IPS-20b (cell line): ENCODE measurements around the gene SCYGR5.
"Not testable (repeated sequence)": the region's sequence is repeated elsewhere in the genome, so short reads cannot be mapped to it uniquely, and the experiment has no call there.

Experiments
- H3K27ac ChIP-seq: one replicate; pipeline ENCODE4 v1.5.1; 2013; ENCODE audit warnings: low read length
- H3K27me3 ChIP-seq: 2 replicates; pipeline ENCODE4 v1.6.1; 2013; ENCODE audit warnings: mild to moderate bottlenecking, low read length, inconsistent platforms; ENCODE audit not compliant: insufficient read depth
- H3K36me3 ChIP-seq: 2 replicates; pipeline ENCODE4 v1.6.1; 2013; ENCODE audit warnings: low read depth, mild to moderate bottlenecking, inconsistent platforms, low read length, moderate library complexity; ENCODE audit not compliant: insufficient read depth
- H3K4me1 ChIP-seq: 2 replicates; pipeline ENCODE4 v1.6.1; 2013; ENCODE audit warnings: mild to moderate bottlenecking, control low read depth, inconsistent platforms, low read length, moderate library complexity; ENCODE audit not compliant: insufficient read depth
- H3K4me3 ChIP-seq: 2 replicates; pipeline ENCODE4 v1.5.1; 2013; ENCODE audit warnings: mild to moderate bottlenecking, low read length, inconsistent platforms
- H3K9ac ChIP-seq: 2 replicates; pipeline ENCODE4 v1.6.1; 2013; ENCODE audit warnings: low read depth, mild to moderate bottlenecking, inconsistent platforms, low read length, moderate library complexity
- H3K9me3 ChIP-seq: 2 replicates; pipeline ENCODE4 v1.6.1; 2013; ENCODE audit warnings: mild to moderate bottlenecking, low read depth, low read length, inconsistent platforms; ENCODE audit not compliant: insufficient read depth

Gene SCYGR5

GRCh38 chr2:227643990-227644551 is 22.5 kb upstream of the SCYGR5 start:
- no peaks in the 10 kb centered on the region for H3K9me3 ChIP-seq
- H3K27me3 ChIP-seq: no peaks in the 10 kb centered on the region
- H3K4me3 ChIP-seq: no peak overlapping the region
- H3K9ac ChIP-seq: no peak overlapping the region
- no peaks in the 10 kb centered on the region for H3K4me1 ChIP-seq
- H3K27ac ChIP-seq: no peak overlapping the region
- no peaks in the 10 kb centered on the region for H3K36me3 ChIP-seq

DNA sequence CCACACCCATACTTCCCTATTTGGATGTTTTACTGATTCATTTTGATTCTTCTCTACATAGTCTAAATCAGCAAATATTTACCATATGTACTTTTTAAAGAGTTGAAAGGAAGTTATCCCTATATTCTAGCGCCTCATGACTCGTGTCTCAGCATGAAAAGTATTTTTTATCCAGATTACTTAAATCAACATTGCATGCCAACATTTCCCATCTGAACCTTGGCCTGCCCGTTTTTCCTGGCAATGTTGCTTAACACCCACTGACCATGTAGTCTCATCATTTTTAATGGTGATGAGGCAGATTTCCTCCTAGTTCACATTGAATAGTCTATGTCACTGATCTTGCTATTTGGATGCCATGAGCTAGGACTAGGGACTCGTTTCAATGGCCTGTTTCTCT is 13.2 kb upstream of the SCYGR5 start:
- Histone ChIP-seq H3K4me1 (no peaks in the 10 kb centered on the region), H3K27ac (no peak overlapping the region)

DNA sequence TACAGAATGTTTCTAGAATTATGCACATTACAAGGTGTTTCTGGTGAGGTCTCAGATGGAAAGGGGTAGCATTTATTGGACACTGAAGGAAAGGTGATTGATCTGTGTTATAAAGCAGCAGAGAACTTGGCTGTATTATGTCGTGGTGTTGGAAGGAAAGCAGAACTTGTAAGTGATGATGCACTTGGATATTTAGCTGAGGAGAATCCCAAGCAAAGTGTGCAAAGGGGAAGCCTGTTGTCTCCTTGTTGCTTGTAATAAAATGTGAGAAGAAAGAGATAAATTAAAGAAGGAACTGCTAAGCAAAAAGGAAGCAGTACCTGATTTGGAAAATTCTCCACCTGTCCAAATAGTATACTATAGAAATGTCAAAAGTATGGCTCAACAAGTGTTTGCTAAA is 12.2 kb upstream of the SCYGR5 start:
- no peak overlapping the region for H3K27ac ChIP-seq
- no peaks in the 10 kb centered on the region for H3K27me3 ChIP-seq

More for the DNA sequence above, 13.2 kb upstream of the SCYGR5 start:
- no peaks in the 10 kb centered on the region for H3K9me3 ChIP-seq
- no peaks in the 10 kb centered on the region for H3K27me3 ChIP-seq
- no peak overlapping the region for H3K4me3 ChIP-seq
- H3K36me3 ChIP-seq: no peaks in the 10 kb centered on the region
- H3K9ac ChIP-seq: no peak overlapping the region

DNA sequence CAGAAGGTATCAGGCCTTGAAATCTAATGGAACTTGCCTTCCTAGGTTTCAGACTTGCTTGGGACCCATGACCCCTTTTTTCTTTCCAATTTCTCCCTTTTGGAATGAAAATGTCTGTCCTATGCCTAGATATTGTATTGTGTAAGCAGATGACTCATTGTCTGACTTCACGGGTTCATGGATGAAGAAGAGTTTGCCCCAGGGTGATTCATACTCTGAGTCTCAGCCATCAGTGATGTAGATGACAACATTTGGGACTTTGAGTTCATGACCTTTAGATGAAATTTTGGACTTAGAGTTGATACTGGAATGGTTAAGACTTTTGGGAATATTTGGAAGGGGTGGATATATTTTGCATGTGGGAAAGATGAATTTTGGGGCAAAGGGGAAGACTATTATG is 11.2 kb upstream of the SCYGR5 start:
- H3K9me3 ChIP-seq: no peaks in the 10 kb centered on the region
- H3K4me3 ChIP-seq: no peak overlapping the region
- no peaks in the 10 kb centered on the region for H3K36me3 ChIP-seq
- H3K9ac ChIP-seq: no peak overlapping the region
- H3K4me1 ChIP-seq: no peaks in the 10 kb centered on the region
- H3K27me3 ChIP-seq: no peaks in the 10 kb centered on the region
- no peak overlapping the region for H3K27ac ChIP-seq

More for the DNA sequence above, 12.2 kb upstream of the SCYGR5 start:
- no peaks in the 10 kb centered on the region for H3K36me3 ChIP-seq
- no peaks in the 10 kb centered on the region for H3K9me3 ChIP-seq
- H3K4me3 ChIP-seq: no peak overlapping the region
- no peaks in the 10 kb centered on the region for H3K4me1 ChIP-seq
- H3K9ac ChIP-seq: no peak overlapping the region

- Histone ChIP-seq H3K4me1 (peaks cover 11% of the 10 kb centered on the region; the same call in 1 of the 2 replicates), H3K9ac (no peak overlapping the region), H3K36me3 (no peaks in the 10 kb centered on the region), H3K27ac (no peak overlapping the region), H3K4me3 (no peak overlapping the region), H3K27me3 (no peaks in the 10 kb centered on the region), H3K9me3 (no peaks in the 10 kb centered on the region)
Measured at GRCh38 chr2:227657199-227657845, 9.3 kb upstream of the SCYGR5 start.

GRCh38 chr2:227661025-227661649 is 5.5 kb upstream of the SCYGR5 start:
- H3K4me3 ChIP-seq: peak overlapping the region; percentile 17; the same call in 1 of the 2 replicates
- no peaks in the 10 kb centered on the region for H3K36me3 ChIP-seq
- no peaks in the 10 kb centered on the region for H3K9me3 ChIP-seq
- peak overlapping the region; percentile 10; the same call in 1 of the 2 replicates for H3K9ac ChIP-seq
- H3K27ac ChIP-seq: no peak overlapping the region
- no peaks in the 10 kb centered on the region for H3K27me3 ChIP-seq
- H3K4me1 ChIP-seq: peaks cover 11% of the 10 kb centered on the region; the same call in 1 of the 2 replicates

- H3K36me3 ChIP-seq: no peaks in the 10 kb centered on the region
- no peak overlapping the region for H3K27ac ChIP-seq
- H3K4me1 ChIP-seq: peaks cover 11% of the 10 kb centered on the region; the same call in 1 of the 2 replicates
- no peak overlapping the region for H3K9ac ChIP-seq
- no peaks in the 10 kb centered on the region for H3K27me3 ChIP-seq
- H3K4me3 ChIP-seq: no peak overlapping the region
- H3K9me3 ChIP-seq: no peaks in the 10 kb centered on the region
Measured at GRCh38 chr2:227661827-227662226, 4.8 kb upstream of the SCYGR5 start.

- Histone ChIP-seq H3K9ac (no peak overlapping the region), H3K27ac (no peak overlapping the region), H3K4me1 (peaks cover 11% of the 10 kb centered on the region; the same call in 1 of the 2 replicates), H3K9me3 (no peaks in the 10 kb centered on the region), H3K36me3 (no peaks in the 10 kb centered on the region), H3K27me3 (no peaks in the 10 kb centered on the region), H3K4me3 (no peak overlapping the region)
Measured at GRCh38 chr2:227665189-227665940, 1.2 kb upstream of the SCYGR5 start.

- H3K9me3 ChIP-seq: no peaks in the 10 kb centered on the region
- H3K4me3 ChIP-seq: no peak overlapping the region
- H3K27ac ChIP-seq: no peak overlapping the region
- H3K9ac ChIP-seq: no peak overlapping the region
- H3K36me3 ChIP-seq: no peaks in the 10 kb centered on the region
- H3K27me3 ChIP-seq: no peaks in the 10 kb centered on the region
- H3K4me1 ChIP-seq: peaks cover 13% of the 10 kb centered on the region; the same call in 1 of the 2 replicates
Measured at GRCh38 chr2:227671170-227671905, 4.7 kb downstream of the SCYGR5 start.

GRCh38 chr2:227673620-227674019 is 7.0 kb downstream of the SCYGR5 start:
- H3K36me3 ChIP-seq, H3K27ac ChIP-seq, H3K9ac ChIP-seq, H3K4me3 ChIP-seq, H3K9me3 ChIP-seq, H3K27me3 ChIP-seq: not testable (repeated sequence)
- peaks cover 13% of the 10 kb centered on the region; the same call in 1 of the 2 replicates for H3K4me1 ChIP-seq

GRCh38 chr2:227674485-227674884 is 7.9 kb downstream of the SCYGR5 start:
- Histone ChIP-seq H3K4me1 (peaks cover 13% of the 10 kb centered on the region; the same call in 1 of the 2 replicates), H3K9ac (no peak overlapping the region), H3K4me3 (no peak overlapping the region), H3K27ac (no peak overlapping the region), H3K9me3 (no peaks in the 10 kb centered on the region), H3K27me3 (no peaks in the 10 kb centered on the region), H3K36me3 (no peaks in the 10 kb centered on the region)
